Neural progenitor cell (in vitro differentiated cells): ENCODE measurements around the gene CPXM1. TPM values are rescaled to one million over a fixed set of nuclear protein-coding genes. Genes with fewer than 3 reads are reported as not detected.
"Not testable (repeated sequence)": the region's sequence is repeated elsewhere in the genome, so short reads cannot be mapped to it uniquely, and the experiment has no call there.

Experiments used
- DNase-seq: peaks from one replicate; pipeline ENCODE4 v3.0.0-alpha.2; 2016; ENCODE audit warnings: low spot score
- H2AFZ ChIP-seq: fragments of 200-600 bp; sonication (generic); replicated peaks from 2 replicates; pipeline ENCODE4 v1.6.1; 2016; ENCODE audit warnings: antibody characterized with exemption
- H3F3A ChIP-seq: fragments of 200-600 bp; sonication (generic); 2 replicates; pipeline ENCODE4 v1.6.1; 2016; ENCODE audit warnings: antibody characterized with exemption, low read depth
- H3K27ac ChIP-seq: fragments of 200-600 bp; sonication (generic); 2 replicates; pipeline ENCODE4 v1.5.1; 2016; ENCODE audit warnings: mild to moderate bottlenecking
- H3K27me3 ChIP-seq: fragments of 200-600 bp; sonication (generic); 2 replicates; pipeline ENCODE4 v1.6.1; 2016; ENCODE audit warnings: mild to moderate bottlenecking, moderate library complexity
- H3K36me3 ChIP-seq: fragments of 200-600 bp; sonication (generic); 2 replicates; pipeline ENCODE4 v1.5.1; 2016
- H3K4me1 ChIP-seq: fragments of 200-600 bp; sonication (generic); 2 replicates; pipeline ENCODE4 v1.6.1; 2016; ENCODE audit warnings: mixed run types
- H3K4me2 ChIP-seq: fragments of 200-600 bp; sonication (generic); 2 replicates; pipeline ENCODE4 v1.6.1; 2016
- H3K4me3 ChIP-seq: fragments of 200-600 bp; sonication (generic); 2 replicates; pipeline ENCODE4 v1.5.1; 2016
- H3K79me2 ChIP-seq: fragments of 200-600 bp; sonication (generic); 2 replicates; pipeline ENCODE4 v1.6.1; 2016; ENCODE audit warnings: low read depth
- H3K9ac ChIP-seq: fragments of 200-600 bp; sonication (generic); 2 replicates; pipeline ENCODE4 v1.6.1; 2016
- H3K9me3 ChIP-seq: fragments of 200-600 bp; sonication (generic); 2 replicates; pipeline ENCODE4 v1.5.1; 2016; ENCODE audit warnings: low read depth
- H4K20me1 ChIP-seq: fragments of 200-600 bp; sonication (generic); 2 replicates; pipeline ENCODE4 v1.6.1; 2016; ENCODE audit warnings: low read depth
- H3K27ac Mint-ChIP-seq: 3 replicates; pipeline ENCODE4 v1.8.0; 2021; ENCODE audit warnings: mixed read lengths
- H3K27me3 Mint-ChIP-seq: 2 replicates; pipeline ENCODE4 v1.8.0; 2022; ENCODE audit warnings: low read depth, mild to moderate bottlenecking, inconsistent platforms, moderate library complexity, mixed read lengths; ENCODE audit not compliant: insufficient read depth
- H3K36me3 Mint-ChIP-seq: 3 replicates; pipeline ENCODE4 v1.8.0; 2021; ENCODE audit warnings: mixed read lengths
- H3K4me1 Mint-ChIP-seq: 3 replicates; pipeline ENCODE4 v1.8.0; 2021; ENCODE audit warnings: mixed read lengths
- H3K4me3 Mint-ChIP-seq: 3 replicates; pipeline ENCODE4 v1.8.0; 2021; ENCODE audit warnings: mild to moderate bottlenecking, moderate library complexity, mixed read lengths
- H3K9me3 Mint-ChIP-seq: 3 replicates; pipeline ENCODE4 v1.8.0; 2020; ENCODE audit warnings: mixed read lengths
- CTCF ChIP-seq: fragments of 200-600 bp; sonication (generic); IDR thresholded peaks from 2 replicates; pipeline ENCODE4 v1.5.1; 2017; ENCODE audit warnings: antibody characterized with exemption, mild to moderate bottlenecking
- EZH2 ChIP-seq: fragments of 200-600 bp; sonication (generic); IDR thresholded peaks from 2 replicates; pipeline ENCODE4 v1.6.1; 2017; ENCODE audit warnings: antibody characterized with exemption, mild to moderate bottlenecking, moderate library complexity
- EZH2phosphoT487 ChIP-seq: fragments of 200-600 bp; sonication (generic); IDR thresholded peaks from 2 replicates; pipeline ENCODE4 v1.6.1; 2017; ENCODE audit warnings: antibody characterized with exemption
- total RNA-seq: library from RNA; depleted of rRNA; stranded (reverse); fragments of >200 nt; gene quantifications from 2 replicates; pipeline ENCODE4 v1.2.3, GENCODE V29; 2015; ENCODE audit warnings: low replicate concordance

The CPXM1 gene
- total RNA-seq, 1 donor from 2014 or later, result 76.3 TPM

- Histone ChIP-seq H3K4me3 (no peak overlapping the region), H3K79me2 (peaks cover 6% of the 10 kb centered on the region), H3K27me3 (no peaks in the 10 kb centered on the region), H3K36me3 (no peaks in the 10 kb centered on the region), H4K20me1 (no peaks in the 10 kb centered on the region), H3K4me1 (no peaks in the 10 kb centered on the region), H3K9me3 (no peaks in the 10 kb centered on the region), H3K4me2 (no peak overlapping the region), H3F3A (no peaks in the 10 kb centered on the region), H3K27ac (no peak overlapping the region), H3K9ac (no peak overlapping the region), H2AFZ (no peak overlapping the region)
- peaks cover 28% of the 10 kb centered on the region for H3K36me3 Mint-ChIP-seq
- no peak overlapping the region for H3K27ac Mint-ChIP-seq
- no peak overlapping the region for H3K4me3 Mint-ChIP-seq
- H3K9me3 Mint-ChIP-seq, result no peaks in the 10 kb centered on the region
- TF ChIP-seq EZH2phosphoT487 (no peak), CTCF (no peak), EZH2 (no peak)
- peaks cover 9% of the 10 kb centered on the region for H3K4me1 Mint-ChIP-seq
- H3K27me3 Mint-ChIP-seq, result peaks cover 6% of the 10 kb centered on the region
- no peak for DNase-seq
Measured at GRCh38 chr20:2835331-2835796, 34.9 kb upstream of the CPXM1 start.

- H3K4me3 ChIP-seq, result no peak overlapping the region
- no peaks in the 10 kb centered on the region for H3F3A ChIP-seq
- Mint-ChIP-seq H3K27ac (no peak overlapping the region), H3K27me3 (peaks cover 6% of the 10 kb centered on the region), H3K9me3 (no peaks in the 10 kb centered on the region), H3K4me1 (peaks cover 7% of the 10 kb centered on the region), H3K36me3 (peaks cover 28% of the 10 kb centered on the region), H3K4me3 (no peak overlapping the region)
- TF ChIP-seq EZH2 (no peak), EZH2phosphoT487 (no peak), CTCF (no peak)
- H4K20me1 ChIP-seq, result no peaks in the 10 kb centered on the region
- peaks cover 4% of the 10 kb centered on the region for H3K27me3 ChIP-seq
- H3K9me3 ChIP-seq, result no peaks in the 10 kb centered on the region
- no peaks in the 10 kb centered on the region for H3K4me1 ChIP-seq
- no peak overlapping the region for H3K27ac ChIP-seq
- no peak for DNase-seq
- no peak overlapping the region for H2AFZ ChIP-seq
- H3K9ac ChIP-seq, result no peak overlapping the region
- H3K79me2 ChIP-seq, result peaks cover 4% of the 10 kb centered on the region
- H3K36me3 ChIP-seq, result no peaks in the 10 kb centered on the region
- no peak overlapping the region for H3K4me2 ChIP-seq
Measured at GRCh38 chr20:2834401-2835110, 34.1 kb upstream of the CPXM1 start.

GRCh38 chr20:2833761-2834160 lies 33.3 kb upstream of the CPXM1 start:
- H3K9ac ChIP-seq, result no peak overlapping the region
- no peak overlapping the region for H2AFZ ChIP-seq
- H3K4me1 ChIP-seq, result no peaks in the 10 kb centered on the region
- Mint-ChIP-seq H3K9me3 (no peaks in the 10 kb centered on the region), H3K4me3 (no peak overlapping the region), H3K27me3 (peaks cover 4% of the 10 kb centered on the region), H3K4me1 (peaks cover 2% of the 10 kb centered on the region), H3K27ac (no peak overlapping the region), H3K36me3 (peaks cover 25% of the 10 kb centered on the region)
- peaks cover 12% of the 10 kb centered on the region for H3K27me3 ChIP-seq
- TF ChIP-seq CTCF (no peak), EZH2 (no peak), EZH2phosphoT487 (no peak)
- no peak for DNase-seq
- H4K20me1 ChIP-seq, result no peaks in the 10 kb centered on the region
- no peak overlapping the region for H3K27ac ChIP-seq
- H3F3A ChIP-seq, result no peaks in the 10 kb centered on the region
- H3K4me2 ChIP-seq, result no peak overlapping the region
- H3K9me3 ChIP-seq, result no peaks in the 10 kb centered on the region
- H3K36me3 ChIP-seq, result no peaks in the 10 kb centered on the region
- no peaks in the 10 kb centered on the region for H3K79me2 ChIP-seq
- H3K4me3 ChIP-seq, result no peak overlapping the region

GRCh38 chr20:2831206-2831605 lies 30.8 kb upstream of the CPXM1 start:
- not testable (repeated sequence) for H3K27ac Mint-ChIP-seq, H3K79me2 ChIP-seq, DNase-seq, H3K4me3 Mint-ChIP-seq, H3K4me1 Mint-ChIP-seq, H3K9me3 Mint-ChIP-seq, H3K4me3 ChIP-seq, H3K27ac ChIP-seq, H3K4me2 ChIP-seq, H3K4me1 ChIP-seq, H2AFZ ChIP-seq, H4K20me1 ChIP-seq, H3F3A ChIP-seq, H3K9ac ChIP-seq, H3K36me3 ChIP-seq, H3K27me3 Mint-ChIP-seq, H3K9me3 ChIP-seq
- peaks cover 13% of the 10 kb centered on the region for H3K36me3 Mint-ChIP-seq
- H3K27me3 ChIP-seq, result peaks cover 38% of the 10 kb centered on the region
